HG03066 (cell line): ENCODE data around the gene POU3F2.

ENCODE experiments used
- ATAC-seq: cut with Tn5 transposase; IDR thresholded peaks from one replicate; pipeline ENCODE4 v1.9.1; 2021; ENCODE audit warnings: low read depth; ENCODE audit not compliant: unreplicated experiment

POU3F2 gene

DNA sequence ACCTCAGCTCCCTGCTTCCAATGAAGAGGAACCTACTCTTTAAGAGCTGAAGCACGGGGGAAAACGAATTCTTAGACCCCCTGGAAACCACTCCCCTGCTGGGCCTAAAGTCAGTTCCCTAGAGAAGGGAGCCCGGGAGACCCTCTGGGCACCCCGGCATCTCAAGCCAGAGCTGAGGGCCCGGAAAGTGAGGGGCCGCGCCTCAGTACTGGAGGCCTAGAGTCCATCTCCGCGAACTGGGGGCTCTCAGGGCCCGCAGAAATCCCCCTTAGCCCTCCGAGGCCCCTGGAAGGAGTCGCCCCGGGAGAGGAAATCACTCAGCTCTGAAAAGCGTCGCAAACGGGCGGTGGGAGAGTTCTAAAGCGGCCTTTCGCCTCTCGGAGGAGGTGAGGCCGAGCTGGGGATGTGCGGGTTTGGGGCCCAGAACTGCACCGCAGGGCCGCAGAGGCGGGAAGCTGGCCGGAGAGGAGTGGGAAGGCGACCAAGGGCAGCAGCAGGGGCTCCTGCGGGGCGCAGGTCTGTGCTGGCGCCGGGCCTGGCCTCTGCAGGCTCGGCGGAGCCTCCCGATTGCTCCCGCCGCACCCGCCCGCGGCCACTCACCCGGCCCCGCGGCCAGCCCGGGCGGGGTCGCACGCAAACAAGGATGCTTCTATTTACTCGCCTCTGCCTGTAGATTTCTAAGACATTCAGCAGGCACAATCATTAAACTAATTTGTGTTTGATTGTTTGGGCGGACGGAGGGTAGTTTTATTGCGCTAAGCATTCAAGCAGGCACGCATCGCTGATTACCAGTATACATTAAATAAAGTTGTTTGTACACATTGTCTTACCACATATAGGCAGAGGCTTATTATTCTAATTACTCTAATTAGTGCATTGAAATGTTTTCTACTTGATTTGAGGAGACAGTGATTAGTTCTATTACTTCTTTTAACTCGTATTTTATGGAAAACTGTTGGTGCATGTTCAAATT lies 9.2 kb downstream of the POU3F2 start:
- ATAC-seq = no peak

DNA sequence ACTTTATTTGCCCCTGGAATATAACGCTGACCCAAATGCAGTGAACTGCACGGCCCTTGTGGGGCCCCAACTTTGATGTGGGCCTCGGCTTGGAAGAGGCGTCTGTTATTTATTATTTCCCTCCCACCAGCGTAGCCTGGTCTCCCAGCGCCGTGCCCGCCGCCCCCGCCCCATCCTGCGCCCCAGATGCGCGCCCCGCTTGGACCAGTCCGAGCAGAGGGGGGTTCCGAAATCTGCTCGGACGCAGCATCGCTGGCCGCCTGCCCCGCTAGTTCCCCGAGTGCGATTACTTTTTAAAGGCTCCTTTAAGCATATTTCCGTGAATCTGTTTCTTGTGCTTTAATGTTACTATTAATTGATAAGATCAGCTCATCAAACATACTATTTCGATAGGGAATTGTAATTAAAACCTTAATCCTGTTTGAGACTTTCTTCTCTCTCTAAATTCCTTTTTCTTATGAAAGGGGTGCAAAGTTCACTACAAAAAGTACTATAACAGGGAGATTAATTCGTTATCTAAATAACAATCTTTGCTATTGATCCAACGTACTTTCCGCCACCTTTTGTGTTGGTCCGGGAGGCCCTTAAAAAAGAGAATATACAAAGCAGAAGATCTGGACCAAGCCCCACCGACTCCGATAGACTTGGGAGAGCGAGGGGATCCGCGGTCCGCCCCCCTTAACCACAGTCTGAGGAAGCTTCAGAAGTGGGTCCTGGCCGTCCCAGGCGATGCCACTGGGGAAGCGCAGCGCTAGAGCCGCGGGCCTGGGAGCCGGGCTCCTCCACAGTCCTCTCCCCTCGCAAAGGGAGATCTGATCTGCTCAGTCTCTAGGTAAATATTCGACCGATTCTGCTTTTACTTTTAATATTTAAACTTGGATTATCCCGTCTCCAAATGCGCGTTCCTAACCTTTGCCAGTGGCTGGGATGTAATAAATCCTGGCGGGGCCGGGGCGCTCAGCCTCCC lies 10.2 kb downstream of the POU3F2 start:
- no peak for ATAC-seq

DNA sequence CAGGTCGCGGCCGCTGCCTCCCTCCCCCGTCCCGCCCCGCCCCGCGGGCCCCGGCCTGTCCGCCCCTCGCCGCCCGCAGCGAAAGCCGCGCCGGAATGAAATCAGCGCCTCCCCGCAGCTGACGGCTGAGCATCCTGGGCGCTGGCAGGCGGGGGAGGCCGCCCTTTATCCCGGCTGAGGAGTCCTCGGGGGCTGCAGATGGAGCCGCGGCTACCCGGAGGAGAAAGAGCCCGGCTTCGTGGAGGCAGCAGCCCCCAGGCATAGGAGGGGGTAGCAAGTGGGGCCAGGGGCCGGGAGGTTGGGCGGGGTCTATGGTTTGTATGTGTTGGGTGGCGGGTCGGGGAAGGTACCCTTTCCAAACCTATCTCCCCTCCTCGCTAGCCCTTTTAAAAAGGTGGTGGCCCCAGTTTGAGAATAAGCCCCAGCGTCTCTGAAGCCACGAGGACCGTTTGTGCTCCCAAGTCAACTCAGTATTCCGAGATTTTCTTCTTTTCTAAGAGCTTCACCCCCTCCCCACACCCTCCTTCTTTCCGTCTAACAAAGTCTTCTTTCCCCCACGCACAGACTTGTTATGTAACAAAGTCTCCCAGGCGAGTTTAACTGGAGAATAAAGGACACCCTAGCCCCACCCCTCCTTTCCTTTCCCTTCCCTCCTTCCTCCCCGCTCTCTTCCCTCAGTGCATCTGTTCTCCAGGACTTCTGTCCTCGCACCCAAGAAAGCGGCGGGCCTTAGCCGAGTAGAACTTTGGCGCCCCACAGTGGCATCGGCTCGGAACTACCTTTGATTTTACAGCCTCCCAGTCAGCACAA lies 11.0 kb downstream of the POU3F2 start:
- peak; percentile 51 for ATAC-seq

DNA sequence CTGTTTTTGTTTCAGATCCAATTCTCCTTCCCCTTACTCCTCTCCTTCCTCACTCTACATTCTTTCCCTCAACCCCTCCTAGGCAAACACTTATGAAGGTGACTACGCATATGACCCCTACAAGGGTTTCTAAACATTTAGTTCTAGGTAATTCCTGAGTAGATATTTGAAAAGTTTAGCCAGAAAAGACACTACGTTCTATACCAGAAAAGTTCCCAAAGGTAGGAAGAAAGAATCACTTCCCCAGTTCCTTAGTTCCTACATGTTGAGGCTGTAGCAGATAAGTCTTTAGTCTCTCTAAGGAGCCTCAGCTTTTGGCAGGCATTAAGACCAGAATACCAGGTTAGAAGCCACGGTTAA lies 11.6 kb downstream of the POU3F2 start:
- no peak for ATAC-seq

DNA sequence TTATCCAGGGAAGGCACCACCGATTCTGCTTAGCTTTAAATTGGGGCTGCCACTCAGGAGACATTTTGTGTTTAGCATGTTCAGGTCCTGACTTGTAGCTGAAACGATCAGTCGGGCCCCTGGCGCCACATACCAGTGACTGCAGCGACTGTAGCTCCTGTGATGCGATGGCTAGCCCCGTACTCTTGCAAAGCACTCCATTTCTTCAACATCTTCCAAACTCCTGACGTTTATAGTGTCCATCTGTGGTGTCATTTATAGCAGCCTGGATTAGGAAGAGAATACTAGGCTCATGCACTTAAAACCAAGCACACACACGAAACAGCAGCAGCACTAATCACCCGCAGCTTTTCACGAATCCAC lies 13.0 kb downstream of the POU3F2 start:
- ATAC-seq = no peak

DNA sequence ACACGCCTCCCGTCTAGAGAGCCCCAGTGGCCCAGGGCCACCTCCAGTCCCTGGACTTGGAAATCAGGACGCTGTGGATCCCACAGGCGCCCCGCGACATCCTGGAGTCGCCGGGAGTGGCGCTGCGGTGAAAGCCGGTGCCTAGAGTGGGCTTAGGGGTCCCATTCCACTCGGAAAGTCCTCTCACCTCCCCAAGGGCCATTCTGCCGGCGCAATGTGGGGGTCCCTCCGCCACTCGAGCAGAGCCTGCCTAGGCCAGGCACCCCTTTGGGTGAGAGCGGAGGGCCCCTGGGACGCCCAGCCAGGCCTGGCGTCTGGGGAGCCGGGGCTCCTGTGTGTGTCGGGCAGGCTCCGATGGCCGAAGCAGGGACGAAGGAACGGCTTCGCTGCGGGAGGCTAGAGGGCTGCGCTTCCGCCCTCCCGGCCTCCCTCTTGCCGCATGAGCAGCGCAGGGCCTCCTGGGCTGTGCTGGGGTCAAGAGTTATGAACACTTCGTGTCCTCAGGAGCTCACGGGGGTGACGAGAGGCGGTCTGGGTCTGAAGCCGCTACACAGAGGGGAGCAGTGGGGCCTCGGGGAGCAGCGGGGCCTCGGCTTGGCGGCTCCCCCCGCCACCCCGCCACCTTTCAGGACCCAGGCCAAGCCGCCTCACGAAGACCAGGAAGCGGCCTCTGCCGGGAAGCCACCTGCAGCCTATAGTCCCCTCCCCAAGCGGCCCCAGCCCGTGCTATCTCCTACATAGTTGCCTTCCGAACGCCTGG lies 13.6 kb downstream of the POU3F2 start:
- no peak for ATAC-seq

DNA sequence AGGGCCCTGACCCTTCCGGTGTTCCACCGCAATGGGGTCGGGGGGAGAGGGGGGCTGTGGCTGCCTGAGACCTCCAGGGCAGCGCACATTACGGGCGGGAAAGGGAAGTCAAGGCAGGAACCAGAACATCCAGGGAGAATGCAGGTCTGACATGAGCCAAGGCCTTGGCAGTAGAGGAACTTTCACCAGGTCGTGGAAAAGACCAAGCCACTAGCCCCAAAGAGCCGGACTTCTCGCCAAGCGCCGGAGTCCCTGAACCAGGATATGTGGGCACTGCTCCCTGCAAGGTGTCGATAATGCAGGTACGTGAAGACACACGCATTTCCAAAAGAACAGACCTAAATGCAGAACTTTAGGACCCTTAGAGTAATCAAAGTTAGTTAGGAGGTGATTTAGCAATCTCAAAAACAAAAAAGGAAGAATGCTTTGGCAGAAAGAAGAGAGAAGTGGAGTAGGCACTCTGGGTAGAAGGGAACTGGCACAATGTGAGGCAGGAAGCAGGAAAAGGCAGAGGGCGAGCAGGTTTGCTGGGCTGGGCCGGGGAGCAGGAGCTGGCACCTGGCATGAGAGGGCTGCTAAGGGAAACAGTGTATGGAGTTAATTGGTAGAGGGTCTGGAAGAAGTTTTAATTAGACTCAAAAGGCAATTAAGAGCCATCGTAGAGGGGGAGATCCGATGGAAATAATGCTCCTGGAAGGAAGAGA lies 14.3 kb downstream of the POU3F2 start:
- ATAC-seq = no peak

DNA sequence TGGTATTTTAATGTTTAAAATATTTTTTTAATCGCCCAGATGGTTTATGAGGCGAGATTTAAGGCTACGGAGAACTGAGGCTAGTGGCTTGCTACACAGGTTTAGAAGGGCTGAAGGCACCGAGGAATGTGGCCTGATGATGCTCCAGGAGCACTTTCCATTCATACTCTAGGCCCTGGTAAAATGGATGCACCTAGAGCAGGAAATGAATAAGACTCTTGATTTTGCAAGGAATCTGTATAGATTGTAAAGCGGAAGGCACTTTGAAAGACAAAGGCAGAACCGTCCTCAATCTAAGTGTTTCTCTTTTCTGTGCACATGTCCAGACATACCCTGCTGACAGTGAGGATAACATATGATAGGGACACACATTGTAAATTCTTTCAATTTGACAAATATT lies 30.1 kb downstream of the POU3F2 start:
- ATAC-seq = no peak

DNA sequence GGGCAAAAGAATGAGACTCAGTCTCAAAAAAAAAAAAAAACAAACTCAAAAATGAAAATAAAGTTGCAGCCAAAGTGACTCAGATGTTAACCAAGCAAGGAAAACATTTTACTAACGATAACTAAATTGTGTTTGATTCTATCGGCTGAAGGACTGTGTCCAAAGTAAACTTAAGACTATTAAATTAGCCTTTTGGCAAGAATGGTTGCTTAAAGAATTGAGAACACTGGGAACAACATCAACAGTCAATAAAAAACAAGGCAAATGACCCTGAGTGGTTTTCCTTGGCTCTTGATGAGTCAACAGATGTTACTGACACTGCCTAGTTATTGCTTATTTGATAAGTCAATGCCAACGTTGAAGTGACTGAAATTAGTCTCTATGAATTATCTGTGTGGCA lies 36.7 kb downstream of the POU3F2 start:
- ATAC-seq = no peak

DNA sequence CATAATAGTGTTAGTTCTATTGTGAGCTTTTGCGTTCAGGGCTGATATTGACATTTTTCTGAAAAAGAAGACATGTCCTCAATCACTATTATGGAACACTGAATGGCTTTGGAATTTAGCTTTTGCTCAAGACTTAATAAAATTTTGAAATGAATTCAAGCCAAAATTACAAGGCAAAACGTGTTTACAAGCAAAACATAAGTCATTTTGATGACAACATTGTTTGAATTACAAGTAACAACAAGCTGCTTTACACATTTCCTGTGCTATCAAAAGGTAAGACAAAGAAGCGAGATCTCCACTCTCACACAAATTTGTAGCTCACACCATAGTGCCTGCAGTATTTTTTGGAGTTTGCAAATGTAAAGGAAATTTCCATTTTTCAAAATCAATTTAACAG lies 37.4 kb downstream of the POU3F2 start:
- no peak for ATAC-seq

DNA sequence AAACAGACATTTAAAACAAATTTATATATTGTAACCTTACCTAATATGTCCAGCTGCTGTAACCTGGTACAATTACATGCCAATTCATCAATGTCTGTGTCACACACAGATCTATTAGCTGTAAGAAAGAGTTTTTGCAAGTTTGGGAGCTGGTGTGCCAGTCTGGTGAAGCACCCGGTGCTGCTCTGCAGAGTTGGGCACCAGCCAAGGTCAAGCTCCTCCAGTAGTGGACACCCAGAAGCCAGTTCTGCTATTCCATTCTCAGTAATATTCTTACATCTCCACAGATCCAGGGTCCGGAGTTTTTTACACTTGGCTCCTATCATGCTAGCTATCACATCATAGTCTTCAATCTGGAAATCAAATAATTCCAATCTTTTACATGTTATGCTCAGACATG lies 41.0 kb downstream of the POU3F2 start:
- no peak for ATAC-seq

DNA sequence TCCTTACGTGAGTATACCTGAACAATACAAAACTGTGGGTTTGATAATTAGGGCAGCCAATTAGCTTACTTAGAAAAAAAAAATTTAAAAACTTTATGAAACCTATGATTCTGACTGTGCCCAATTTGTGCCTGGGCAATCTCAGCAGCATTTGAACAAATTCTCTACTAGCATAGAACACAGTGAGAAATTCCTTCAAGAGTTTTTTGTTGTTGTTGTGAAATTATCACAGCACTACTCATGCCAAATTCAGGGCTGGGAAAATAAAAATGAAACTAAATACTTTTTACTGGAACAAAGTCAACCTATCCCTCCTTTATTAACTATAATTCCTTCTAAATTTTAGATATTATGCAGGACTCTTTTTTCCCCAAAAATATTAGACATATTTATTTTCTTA lies 42.9 kb downstream of the POU3F2 start:
- ATAC-seq = no peak

DNA sequence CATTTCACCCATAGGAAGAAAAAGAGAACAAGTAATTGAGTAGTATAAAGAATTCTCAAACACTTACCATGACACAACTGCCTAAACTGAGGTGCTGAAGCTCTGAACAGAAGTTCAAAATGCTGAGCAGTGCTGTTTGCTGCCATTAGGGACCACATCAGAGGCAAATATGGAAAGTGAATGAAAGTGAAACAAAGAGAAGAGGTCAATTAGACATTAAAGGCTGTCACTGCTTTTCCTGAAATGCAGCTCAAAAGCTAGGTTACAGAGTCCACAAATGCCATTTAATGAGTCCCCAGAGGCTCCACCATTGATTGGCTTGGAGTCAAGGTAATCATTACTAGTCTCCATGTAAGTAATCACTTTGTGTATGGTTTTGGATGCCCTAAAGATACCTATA lies 46.1 kb downstream of the POU3F2 start:
- peak; percentile 83 for ATAC-seq

DNA sequence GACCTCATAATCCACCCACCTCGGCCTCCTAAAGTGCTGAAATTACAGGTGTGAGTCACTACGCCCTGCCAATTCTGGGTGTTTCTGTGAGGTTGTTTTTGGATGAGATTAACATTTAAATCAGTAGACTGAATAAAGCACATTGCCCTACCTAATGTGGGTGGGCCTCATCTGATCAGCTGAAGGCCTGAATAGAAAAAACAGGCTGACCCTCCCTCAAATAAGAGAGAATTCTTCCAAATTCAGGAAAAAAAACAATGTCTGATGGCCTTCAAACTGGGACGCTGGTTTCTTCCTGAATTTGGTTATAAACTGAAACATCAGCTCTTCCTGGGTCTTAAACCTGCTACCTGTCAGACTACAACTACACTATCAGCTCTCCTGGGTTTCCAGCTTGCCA lies 51.0 kb downstream of the POU3F2 start:
- no peak for ATAC-seq

DNA sequence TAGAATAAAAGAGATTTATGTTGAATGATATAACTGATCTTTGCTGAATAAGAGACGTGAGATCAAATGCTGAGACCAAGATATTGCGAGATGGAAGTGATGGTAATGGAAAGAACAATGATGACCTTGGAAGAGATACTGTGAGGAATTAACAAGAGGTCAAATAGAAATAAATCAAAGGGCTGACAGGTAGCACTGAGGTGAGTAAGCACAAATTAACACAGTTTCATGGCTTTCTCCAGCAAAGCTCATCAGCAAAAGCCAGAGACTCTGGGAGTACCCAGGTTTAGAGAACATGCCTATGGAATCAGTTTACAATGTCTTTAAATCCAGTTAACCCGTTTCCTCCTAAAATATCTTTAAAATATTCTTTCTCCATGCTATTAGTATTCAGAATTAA lies 53.3 kb downstream of the POU3F2 start:
- ATAC-seq = no peak
